Thymus (tissue), 11 donors: ENCODE measurements around the gene VSIG10. TPM values are rescaled to one million over a fixed set of nuclear protein-coding genes. Genes with fewer than 3 reads are reported as not detected.

Experiments
- DNase-seq, 9 donors: peaks; one replicate each; pipeline ENCODE4 v3.0.0-alpha.2; 2013; ENCODE audit warnings: low spot score in 9 of 9, low read depth in 6 of 9, missing footprints in 1 of 9
- H3K27ac ChIP-seq, 2 donors: one replicate each; pipeline ENCODE4 v1.5.1; 2013; ENCODE audit warnings: control low read depth in 1 of 2, low read depth in 1 of 2, low read length in 1 of 2, mild to moderate bottlenecking in 1 of 2, moderate library complexity in 1 of 2
- H3K27me3 ChIP-seq, 2 donors: one replicate each; pipeline ENCODE4 v1.5.1; 2013; ENCODE audit warnings: low read length in 1 of 2; ENCODE audit not compliant: control insufficient read depth in 2 of 2, insufficient read depth in 1 of 2
- H3K36me3 ChIP-seq, 2 donors: one replicate each; pipeline ENCODE4 v1.5.1; 2013; ENCODE audit warnings: low read length in 1 of 2, mild to moderate bottlenecking in 1 of 2, moderate library complexity in 1 of 2; ENCODE audit not compliant: control insufficient read depth in 2 of 2, insufficient read depth in 2 of 2
- H3K4me1 ChIP-seq, 2 donors: one replicate each; pipeline ENCODE4 v1.5.1; 2013; ENCODE audit warnings: low read length in 2 of 2; ENCODE audit not compliant: control insufficient read depth in 2 of 2, insufficient read depth in 2 of 2
- H3K4me3 ChIP-seq, 2 donors: one replicate each; pipeline ENCODE4 v1.5.1; 2013; ENCODE audit warnings: low read length in 2 of 2, control low read depth in 1 of 2, mild to moderate bottlenecking in 1 of 2
- H3K9me3 ChIP-seq, 2 donors: one replicate each; pipeline ENCODE4 v1.5.1; 2013; ENCODE audit warnings: low read length in 1 of 2, mild to moderate bottlenecking in 1 of 2; ENCODE audit not compliant: control insufficient read depth in 2 of 2, insufficient read depth in 1 of 2
- WGBS: extraction: QIAGEN DNeasy Blood & Tissue Kit; methylation state at CpG from one replicate; pipeline ENCODE4 v1.1.7; 2013; 5-methylcytosine and 5-hydroxymethylcytosine counted together
- polyA plus RNA-seq: library from polyadenylated mRNA; stranded (reverse); fragments of 200-250 nt; gene quantifications from one replicate; pipeline ENCODE4 v1.2.3, GENCODE V29; 2013
- total RNA-seq: library from RNA; stranded (reverse); fragments of 120-200 nt; gene quantifications from one replicate; pipeline ENCODE4 v1.2.4, GENCODE V29; 2013
- donor health status: healthy.

The VSIG10 gene
- total and polyA plus RNA-seq, 2 donors = 4.5 to 7.8 TPM

- DNase-seq = no peak
- Histone ChIP-seq H3K9me3 (no peaks in the 10 kb centered on the region), H3K27me3 (peaks cover 0 to 4% of the 10 kb centered on the region in 2 donors), H3K4me3 (peak overlapping the region; percentile 88 to 94), H3K36me3 (peaks cover 14 to 23% of the 10 kb centered on the region in 2 donors), H3K27ac (no peak overlapping the region), H3K4me1 (peaks cover 7 to 8% of the 10 kb centered on the region in 2 donors)
- WGBS = 39% methylated on average over 9 of the region's 9 CpGs
These were observed 87.9 kb downstream of the VSIG10 start for GRCh38 chr12:118015944-118016343.

GRCh38 chr12:118015306-118015705 lies 88.5 kb downstream of the VSIG10 start:
- no peak for DNase-seq
- Histone ChIP-seq H3K36me3 (peaks cover 9 to 17% of the 10 kb centered on the region in 2 donors), H3K27ac (no peak overlapping the region), H3K9me3 (no peaks in the 10 kb centered on the region), H3K27me3 (peaks cover 0 to 4% of the 10 kb centered on the region in 2 donors), H3K4me1 (peaks cover 7 to 8% of the 10 kb centered on the region in 2 donors), H3K4me3 (no peak overlapping the region)
- 98% methylated on average over 2 of the region's 2 CpGs for WGBS

Other genes starting within 250 kb of the VSIG10 start
- gene KSR2, start 135.0 kb downstream of the VSIG10 start, total RNA-seq = 0.09 TPM
- 0.02 TPM for gene KSR2, start 135.0 kb downstream of the VSIG10 start, polyA plus RNA-seq
- 41.5 TPM for gene RFC5, start 87.3 kb downstream of the VSIG10 start, total RNA-seq
- 12.9 TPM for gene RFC5, start 87.3 kb downstream of the VSIG10 start, polyA plus RNA-seq
- gene WSB2, start 42.8 kb downstream of the VSIG10 start, total RNA-seq = 23.9 TPM
- gene WSB2, start 42.8 kb downstream of the VSIG10 start, polyA plus RNA-seq = 34.8 TPM
- 117 TPM for gene PEBP1, start 32.1 kb upstream of the VSIG10 start, total RNA-seq
- gene PEBP1, start 32.1 kb upstream of the VSIG10 start, polyA plus RNA-seq = 210 TPM